Coronary artery (tissue), 2 donors: Measurements from ENCODE around the gene TNP2.

ENCODE experiments used
- DNase-seq: peaks from one replicate; pipeline ENCODE4 v3.0.0-alpha.2; 2017; ENCODE audit warnings: low spot score
- H3K27ac ChIP-seq, 2 donors: fragments of 200-600 bp; sonication (generic); one replicate each; pipeline ENCODE4 v1.5.1; 2016 to 2019
- H3K4me3 ChIP-seq: fragments of 200-600 bp; sonication (generic); 2 replicates; pipeline ENCODE4 v1.5.1; 2016; ENCODE audit warnings: mild to moderate bottlenecking, moderate library complexity
- TF ChIP-seq, protein P1 (sequence below): fragments of 200-600 bp; sonication (generic); IDR thresholded peaks from one replicate; pipeline ENCODE4 v1.5.1; 2019; ENCODE audit warnings: antibody characterized with exemption

Gene TNP2

DNA sequence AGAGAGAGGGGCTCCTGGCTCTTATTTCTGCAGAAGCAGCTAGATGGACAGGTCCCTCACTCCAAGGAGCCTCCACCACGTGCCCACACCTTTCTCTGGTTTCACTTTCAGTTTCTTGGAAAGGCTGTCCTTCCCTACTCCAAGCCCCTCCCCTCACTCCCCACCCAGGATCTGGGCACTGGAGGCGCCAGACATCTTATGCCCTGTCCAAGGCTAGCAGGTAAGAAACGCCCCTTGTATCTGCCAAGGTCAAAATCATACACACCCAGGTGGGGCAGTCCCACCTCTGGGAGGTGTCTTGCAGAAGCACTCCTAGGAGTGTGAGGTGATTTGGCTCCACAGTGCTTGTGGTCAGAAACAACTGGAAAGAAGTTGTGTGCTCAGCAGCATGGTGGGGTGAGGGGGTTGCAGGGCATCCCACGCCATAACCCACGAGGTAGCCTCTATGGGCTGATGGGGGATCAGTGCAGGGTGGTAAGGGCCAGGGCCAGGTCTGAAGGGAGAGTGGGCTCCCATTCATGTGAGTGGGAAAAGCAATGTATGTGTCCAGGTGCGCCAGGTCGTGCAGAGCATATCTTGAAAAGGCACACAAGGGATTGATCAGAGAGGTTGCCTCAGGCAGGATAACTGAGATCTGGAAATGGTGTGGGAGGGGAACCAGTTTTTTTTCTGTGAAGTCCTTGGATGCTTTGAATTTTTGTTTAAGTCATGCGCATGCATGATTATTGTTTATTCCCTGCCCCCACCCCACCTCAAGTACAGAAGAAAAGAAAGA is 43.8 kb upstream of the TNP2 start:
- DNase-seq: no peak
- Histone ChIP-seq H3K4me3 (peak overlapping the region; percentile 6), H3K27ac (no peak overlapping the region)
- TF ChIP-seq, protein P1, sequence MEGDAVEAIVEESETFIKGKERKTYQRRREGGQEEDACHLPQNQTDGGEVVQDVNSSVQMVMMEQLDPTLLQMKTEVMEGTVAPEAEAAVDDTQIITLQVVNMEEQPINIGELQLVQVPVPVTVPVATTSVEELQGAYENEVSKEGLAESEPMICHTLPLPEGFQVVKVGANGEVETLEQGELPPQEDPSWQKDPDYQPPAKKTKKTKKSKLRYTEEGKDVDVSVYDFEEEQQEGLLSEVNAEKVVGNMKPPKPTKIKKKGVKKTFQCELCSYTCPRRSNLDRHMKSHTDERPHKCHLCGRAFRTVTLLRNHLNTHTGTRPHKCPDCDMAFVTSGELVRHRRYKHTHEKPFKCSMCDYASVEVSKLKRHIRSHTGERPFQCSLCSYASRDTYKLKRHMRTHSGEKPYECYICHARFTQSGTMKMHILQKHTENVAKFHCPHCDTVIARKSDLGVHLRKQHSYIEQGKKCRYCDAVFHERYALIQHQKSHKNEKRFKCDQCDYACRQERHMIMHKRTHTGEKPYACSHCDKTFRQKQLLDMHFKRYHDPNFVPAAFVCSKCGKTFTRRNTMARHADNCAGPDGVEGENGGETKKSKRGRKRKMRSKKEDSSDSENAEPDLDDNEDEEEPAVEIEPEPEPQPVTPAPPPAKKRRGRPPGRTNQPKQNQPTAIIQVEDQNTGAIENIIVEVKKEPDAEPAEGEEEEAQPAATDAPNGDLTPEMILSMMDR: no peak

DNA sequence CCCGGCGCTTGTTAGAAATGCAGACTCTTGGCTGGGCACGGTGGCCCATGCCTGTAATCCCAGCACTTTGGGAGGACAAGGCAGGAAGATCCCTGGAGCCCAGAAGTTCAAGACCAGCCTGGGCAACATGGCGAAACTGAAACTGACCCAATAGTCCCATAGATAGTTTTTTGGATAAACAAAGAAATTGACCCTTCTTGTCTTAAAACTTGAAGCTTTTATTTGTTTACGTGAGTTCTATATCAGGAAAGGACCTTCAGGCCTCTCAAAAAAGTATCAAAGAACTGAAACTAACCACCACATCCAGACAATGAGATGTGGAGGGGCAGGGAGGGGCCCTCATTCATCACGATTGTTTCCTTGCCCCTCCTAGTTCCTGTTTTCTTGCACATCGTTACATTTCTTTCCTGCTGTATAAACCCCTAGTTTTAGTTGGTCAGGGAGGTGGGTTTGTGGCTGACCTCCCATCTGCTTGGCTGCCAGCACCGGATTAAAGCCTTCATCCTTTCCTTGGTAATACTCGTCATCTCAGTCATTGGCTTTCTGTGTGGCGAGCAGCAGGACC is 42.0 kb upstream of the TNP2 start:
- TF ChIP-seq, protein P1: no peak
- H3K27ac ChIP-seq: no peak overlapping the region
- DNase-seq: no peak

DNA sequence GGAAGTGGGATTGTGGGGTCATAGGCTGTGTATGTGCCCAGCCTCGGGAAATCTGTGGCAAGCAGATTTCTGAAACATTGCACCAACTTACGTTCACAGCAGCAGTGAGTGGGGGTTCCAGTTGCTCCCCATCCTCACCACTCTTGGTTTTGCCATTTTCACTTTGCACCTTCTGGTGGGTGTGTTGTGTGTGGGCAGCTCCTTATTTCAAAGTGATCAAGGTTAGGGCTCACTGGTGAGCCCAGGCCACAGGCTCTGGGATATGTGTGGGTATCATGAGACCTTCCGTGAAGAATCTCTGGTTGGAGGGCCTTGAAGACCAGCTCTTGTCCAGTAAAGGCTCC is 41.5 kb upstream of the TNP2 start:
- TF ChIP-seq, protein P1: no peak
- no peak overlapping the region for H3K27ac ChIP-seq
- DNase-seq: no peak
- no peak overlapping the region for H3K4me3 ChIP-seq

More for the DNA sequence above, 42.0 kb upstream of the TNP2 start:
- no peak overlapping the region for H3K4me3 ChIP-seq

DNA sequence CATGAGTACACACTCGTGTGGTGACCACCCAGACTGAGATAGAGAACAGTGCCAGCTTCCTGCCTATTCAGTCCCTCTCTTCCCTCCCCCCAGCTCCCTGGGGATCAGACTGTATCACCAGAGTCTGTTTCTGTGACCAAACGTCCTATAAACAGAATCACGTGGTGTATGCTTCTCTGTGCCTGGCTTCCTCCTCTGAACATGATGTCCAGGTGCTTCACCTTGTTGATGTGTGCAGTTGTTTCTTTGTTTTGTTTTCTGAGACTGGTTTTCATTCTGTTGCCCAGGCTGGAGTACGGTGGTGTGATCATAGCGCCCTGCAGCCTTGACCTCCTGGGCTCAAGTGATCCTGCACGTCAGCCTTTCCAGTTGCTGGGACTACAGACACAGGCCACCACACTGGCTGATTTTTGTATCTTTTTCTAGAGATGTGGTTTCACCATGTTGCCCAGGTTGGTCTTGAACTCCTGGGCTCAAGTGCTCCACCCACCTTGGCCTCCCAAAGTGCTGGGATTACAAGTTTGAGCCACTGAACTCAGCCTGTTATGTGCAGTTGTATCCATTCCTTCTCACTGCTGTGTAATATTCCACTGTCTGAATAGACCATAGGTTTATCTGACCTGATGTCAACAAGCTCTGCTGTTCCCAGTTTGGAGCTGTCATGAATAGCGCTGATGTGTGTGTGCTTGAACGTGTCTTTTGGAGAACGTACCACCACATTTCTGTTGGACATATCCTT is 40.9 kb upstream of the TNP2 start:
- DNase-seq: no peak
- H3K27ac ChIP-seq: no peak overlapping the region
- TF ChIP-seq, protein P1: no peak
- H3K4me3 ChIP-seq: no peak overlapping the region

GRCh38 chr16:11308493-11309283 is 39.6 kb upstream of the TNP2 start:
- no peak for DNase-seq
- TF ChIP-seq, protein P1: no peak
- Histone ChIP-seq H3K4me3 (no peak overlapping the region), H3K27ac (no peak overlapping the region)

GRCh38 chr16:11307639-11308492 is 38.7 kb upstream of the TNP2 start:
- no peak overlapping the region for H3K27ac ChIP-seq
- DNase-seq: no peak
- H3K4me3 ChIP-seq: no peak overlapping the region
- TF ChIP-seq, protein P1: no peak
